Measurements from ENCODE around the gene SLAMF1.
A peak's percentile ranks its signal among the peaks of the same experiment; 100 is the strongest.

SLAMF1 gene

GRCh38 chr1:160558660-160559380 lies 88.0 kb downstream of the SLAMF1 start:
- peak in 1 of 3 donors; percentile 41 for DNase-seq

All from suppressor macrophage treated with lipopolysaccharide for 1 hour (primary cell).